Measurements from ENCODE around the gene NOTCH1.

- TF ChIP-seq, protein P1, sequence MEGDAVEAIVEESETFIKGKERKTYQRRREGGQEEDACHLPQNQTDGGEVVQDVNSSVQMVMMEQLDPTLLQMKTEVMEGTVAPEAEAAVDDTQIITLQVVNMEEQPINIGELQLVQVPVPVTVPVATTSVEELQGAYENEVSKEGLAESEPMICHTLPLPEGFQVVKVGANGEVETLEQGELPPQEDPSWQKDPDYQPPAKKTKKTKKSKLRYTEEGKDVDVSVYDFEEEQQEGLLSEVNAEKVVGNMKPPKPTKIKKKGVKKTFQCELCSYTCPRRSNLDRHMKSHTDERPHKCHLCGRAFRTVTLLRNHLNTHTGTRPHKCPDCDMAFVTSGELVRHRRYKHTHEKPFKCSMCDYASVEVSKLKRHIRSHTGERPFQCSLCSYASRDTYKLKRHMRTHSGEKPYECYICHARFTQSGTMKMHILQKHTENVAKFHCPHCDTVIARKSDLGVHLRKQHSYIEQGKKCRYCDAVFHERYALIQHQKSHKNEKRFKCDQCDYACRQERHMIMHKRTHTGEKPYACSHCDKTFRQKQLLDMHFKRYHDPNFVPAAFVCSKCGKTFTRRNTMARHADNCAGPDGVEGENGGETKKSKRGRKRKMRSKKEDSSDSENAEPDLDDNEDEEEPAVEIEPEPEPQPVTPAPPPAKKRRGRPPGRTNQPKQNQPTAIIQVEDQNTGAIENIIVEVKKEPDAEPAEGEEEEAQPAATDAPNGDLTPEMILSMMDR (IDR thresholded peaks at IDR 0.05): no peak
- no peak for TF ChIP-seq POLR2A (IDR thresholded peaks at IDR 0.05)
- TF ChIP-seq EP300 (IDR thresholded peaks at IDR 0.05): no peak
- no peak for TF ChIP-seq POLR2AphosphoS5 (IDR thresholded peaks at IDR 0.05)
These were observed 100.0 kb downstream of the NOTCH1 start for GRCh38 chr9:136445799-136446198.
